ENCODE measurements around the gene TOP2A.

DNA sequence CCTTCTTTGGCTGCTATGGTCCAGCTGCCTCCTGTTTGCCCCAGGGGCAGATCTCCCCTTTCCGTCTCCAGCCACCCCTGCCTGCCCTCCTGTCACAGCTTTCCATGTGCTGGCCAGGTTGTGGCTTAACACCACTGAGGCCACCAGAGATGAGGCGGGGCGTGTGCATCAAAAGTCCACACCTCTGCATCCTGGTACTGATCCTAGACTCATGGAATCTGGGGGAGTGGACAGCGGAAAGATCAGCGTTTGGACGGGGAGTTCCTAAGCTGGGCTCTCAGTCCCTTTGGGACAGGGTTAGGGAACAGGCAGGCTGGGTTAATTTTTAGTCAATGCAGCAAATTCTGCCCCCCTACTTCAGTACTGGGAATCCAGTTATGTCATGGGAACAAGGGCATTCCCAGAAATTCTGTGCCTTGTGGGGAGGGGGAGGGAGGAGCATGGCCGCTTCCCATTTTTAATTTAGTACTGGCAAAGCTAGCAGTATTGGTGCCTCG is 29.5 kb upstream of the TOP2A start:
- TF ChIP-seq, protein P1, sequence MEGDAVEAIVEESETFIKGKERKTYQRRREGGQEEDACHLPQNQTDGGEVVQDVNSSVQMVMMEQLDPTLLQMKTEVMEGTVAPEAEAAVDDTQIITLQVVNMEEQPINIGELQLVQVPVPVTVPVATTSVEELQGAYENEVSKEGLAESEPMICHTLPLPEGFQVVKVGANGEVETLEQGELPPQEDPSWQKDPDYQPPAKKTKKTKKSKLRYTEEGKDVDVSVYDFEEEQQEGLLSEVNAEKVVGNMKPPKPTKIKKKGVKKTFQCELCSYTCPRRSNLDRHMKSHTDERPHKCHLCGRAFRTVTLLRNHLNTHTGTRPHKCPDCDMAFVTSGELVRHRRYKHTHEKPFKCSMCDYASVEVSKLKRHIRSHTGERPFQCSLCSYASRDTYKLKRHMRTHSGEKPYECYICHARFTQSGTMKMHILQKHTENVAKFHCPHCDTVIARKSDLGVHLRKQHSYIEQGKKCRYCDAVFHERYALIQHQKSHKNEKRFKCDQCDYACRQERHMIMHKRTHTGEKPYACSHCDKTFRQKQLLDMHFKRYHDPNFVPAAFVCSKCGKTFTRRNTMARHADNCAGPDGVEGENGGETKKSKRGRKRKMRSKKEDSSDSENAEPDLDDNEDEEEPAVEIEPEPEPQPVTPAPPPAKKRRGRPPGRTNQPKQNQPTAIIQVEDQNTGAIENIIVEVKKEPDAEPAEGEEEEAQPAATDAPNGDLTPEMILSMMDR (conservative IDR thresholded peaks at IDR 0.05 in 1 of 2, IDR thresholded peaks at IDR 0.05 in 1 of 2; ENCODE audit: low read depth in 1 of 2, low read length in 2 of 2), result no peak
- TF ChIP-seq EZH2 (IDR thresholded peaks at IDR 0.05; ENCODE audit: low read length, missing control alignments), result no peak
